Activated CD8-positive, alpha-beta T cell treated with anti-CD3 and anti-CD28 coated beads for 36 hours (primary cell): ENCODE measurements around the gene HTATIP2. TPM values are rescaled to one million over a fixed set of nuclear protein-coding genes. Genes with fewer than 3 reads are reported as not detected.

ENCODE experiments used
- ATAC-seq: fragments of 200-7000 bp; cut with Tn5 transposase; one replicate; pipeline ENCODE4 v1.10.0; 2021; ENCODE audit warnings: mild to moderate bottlenecking, moderate library complexity
- CTCF ChIA-PET: fragments of 350-600 bp; sonication (Branson Sonifier 250); formaldehyde crosslinking; loops from one replicate; lab custom pipeline; 2021; ENCODE audit warnings: antibody characterized with exemption; lab: Charles Lee
- POLR2A ChIA-PET: fragments of 350-600 bp; sonication (Branson Sonifier 250); formaldehyde crosslinking; loops from one replicate; lab custom pipeline; 2021; ENCODE audit warnings: antibody characterized with exemption; lab: Charles Lee
- DNase-seq: peaks from one replicate; pipeline ENCODE4 v3.0.0-alpha.2; 2020
- H3K27ac Mint-ChIP-seq: one replicate; pipeline ENCODE4 v1.8.0; 2021; ENCODE audit warnings: mild to moderate bottlenecking, mixed read lengths
- H3K27me3 Mint-ChIP-seq: one replicate; pipeline ENCODE4 v1.8.0; 2021; ENCODE audit warnings: mixed read lengths
- H3K36me3 Mint-ChIP-seq: one replicate; pipeline ENCODE4 v1.8.0; 2021; ENCODE audit warnings: low read depth, mixed read lengths
- H3K4me1 Mint-ChIP-seq: one replicate; pipeline ENCODE4 v1.8.0; 2021; ENCODE audit warnings: low read depth, mixed read lengths
- H3K4me3 Mint-ChIP-seq: one replicate; pipeline ENCODE4 v1.8.0; 2021; ENCODE audit warnings: mild to moderate bottlenecking, moderate library complexity, mixed read lengths
- H3K9me3 Mint-ChIP-seq: one replicate; pipeline ENCODE4 v1.8.0; 2021; ENCODE audit warnings: mixed read lengths
- CTCF ChIP-seq: fragments of 200-600 bp; IDR thresholded peaks from one replicate; pipeline ENCODE4 v1.8.0; 2022; ENCODE audit warnings: antibody characterized with exemption, mild to moderate bottlenecking
- intact Hi-C: fragments of 100-400 bp; cut with micrococcal nuclease; formaldehyde crosslinking; loops from one replicate; pipeline ENCODE4 v1.10.0; 2022
- total RNA-seq, 2 experiments: library from RNA; stranded (reverse); gene quantifications; one replicate each; pipeline ENCODE4 v1.2.3, GENCODE V29; 2021

HTATIP2 gene
- 10 to 100 TPM; 42.8 to 44.8 TPM for total RNA-seq

GRCh38 chr11:20363500-20364340 lies at the start of gene HTATIP2:
Gene HTATIP2, plus strand, starts transcription at chr11:20363714. Its CDS starts 524 bp downstream, at chr11:20364238.
- Mint-ChIP-seq H3K27ac (peak within 1 kb of the TSS; percentile 89), H3K36me3 (peaks cover 44% of the 10 kb centered on the region), H3K4me3 (peak within 1 kb of the TSS; percentile 81), H3K9me3 (peaks cover 6% of the 10 kb centered on the region), H3K4me1 (peaks cover 60% of the 10 kb centered on the region), H3K27me3 (no peaks in the 10 kb centered on the region)
- CTCF ChIA-PET: interaction anchor here (0.9 to 3.8 kb wide), 3 partner anchors 9 to 236 kb away, joined by 3 to 29 read pairs (median 4); no protein-coding TSS in a partner anchor
- TF ChIP-seq CTCF: no peak
- DNase-seq: peak; percentile 79
- POLR2A ChIA-PET: interaction anchor here (1.2 to 1.6 kb wide), 2 partner anchors 9 to 11 kb away, joined by 3 read pairs; no protein-coding TSS in a partner anchor
- peak; percentile 85 for ATAC-seq
- intact Hi-C loops: no loop called here

GRCh38 chr11:20315800-20316199 lies 47.7 kb upstream of the HTATIP2 start:
- Mint-ChIP-seq H3K4me3 (no peak overlapping the region), H3K27ac (no peak overlapping the region), H3K4me1 (no peaks in the 10 kb centered on the region), H3K36me3 (no peaks in the 10 kb centered on the region), H3K27me3 (peaks cover 2% of the 10 kb centered on the region), H3K9me3 (no peaks in the 10 kb centered on the region)
- DNase-seq: no peak
- POLR2A ChIA-PET: no interaction called here
- no peak for TF ChIP-seq CTCF
- intact Hi-C loops: no loop called here
- CTCF ChIA-PET: interaction anchor here (1.1 kb wide), 1 partner anchor 183 kb away, joined by 4 read pairs; no protein-coding TSS in a partner anchor
- no peak for ATAC-seq

GRCh38 chr11:20321177-20321576 lies 42.3 kb upstream of the HTATIP2 start:
- ATAC-seq: no peak
- CTCF ChIA-PET: interaction anchor here (1.4 kb wide), 1 partner anchor 188 kb away, joined by 3 read pairs; no protein-coding TSS in a partner anchor
- H3K9me3 Mint-ChIP-seq: no peaks in the 10 kb centered on the region

GRCh38 chr11:20327377-20327935 lies 36.1 kb upstream of the HTATIP2 start:
- ATAC-seq: no peak
- no peaks in the 10 kb centered on the region for H3K9me3 Mint-ChIP-seq
- no peak for TF ChIP-seq CTCF
- DNase-seq: no peak
- ChIA-PET CTCF (interaction anchor here (1.3 kb wide), 1 partner anchor 26 kb away, joined by 4 read pairs; no protein-coding TSS in a partner anchor), POLR2A (no interaction called here)
- no peaks in the 10 kb centered on the region for H3K36me3 Mint-ChIP-seq
- H3K27ac Mint-ChIP-seq: no peak overlapping the region
- H3K27me3 Mint-ChIP-seq: peaks cover 9% of the 10 kb centered on the region
- H3K4me1 Mint-ChIP-seq: no peaks in the 10 kb centered on the region
- no peak overlapping the region for H3K4me3 Mint-ChIP-seq
- intact Hi-C loops: no loop called here

More at GRCh38 chr11:20321177-20321576, 42.3 kb upstream of the HTATIP2 start:
- POLR2A ChIA-PET: no interaction called here
- no peak overlapping the region for H3K4me3 Mint-ChIP-seq
- H3K4me1 Mint-ChIP-seq: no peaks in the 10 kb centered on the region
- no peak for DNase-seq
- no peak for TF ChIP-seq CTCF
- no peak overlapping the region for H3K27ac Mint-ChIP-seq
- peaks cover 2% of the 10 kb centered on the region for H3K27me3 Mint-ChIP-seq
- no peaks in the 10 kb centered on the region for H3K36me3 Mint-ChIP-seq
- intact Hi-C loops: no loop called here
